ENCODE results near the gene CRYGC.
A peak's percentile ranks its signal among the peaks of the same experiment; 100 is the strongest.
"Not testable (repeated sequence)": the region's sequence is repeated elsewhere in the genome, so short reads cannot be mapped to it uniquely, and the experiment has no call there.

Gene CRYGC

DNA sequence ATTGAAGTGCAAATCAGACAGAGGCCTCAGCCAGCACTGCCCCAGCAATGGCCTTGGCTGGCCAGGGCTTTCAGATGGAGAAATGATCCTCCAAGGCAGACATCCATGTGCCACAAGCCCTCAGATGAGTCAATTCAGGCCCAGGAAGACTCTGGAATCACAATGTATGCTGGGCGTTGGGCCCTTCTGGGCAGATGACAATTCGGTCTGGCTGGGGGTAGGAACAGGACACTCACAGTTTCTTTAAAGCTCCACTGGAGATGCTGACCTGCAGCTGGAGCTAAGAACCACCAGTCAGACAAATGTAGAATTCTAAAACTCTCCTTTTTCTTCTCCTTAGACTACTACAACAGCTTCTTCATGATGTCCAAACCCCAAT, 7.1 kb upstream of the CRYGC start:
- DNase-seq (ENCODE audit: low read depth in 2 of 2), result no peak

DNA sequence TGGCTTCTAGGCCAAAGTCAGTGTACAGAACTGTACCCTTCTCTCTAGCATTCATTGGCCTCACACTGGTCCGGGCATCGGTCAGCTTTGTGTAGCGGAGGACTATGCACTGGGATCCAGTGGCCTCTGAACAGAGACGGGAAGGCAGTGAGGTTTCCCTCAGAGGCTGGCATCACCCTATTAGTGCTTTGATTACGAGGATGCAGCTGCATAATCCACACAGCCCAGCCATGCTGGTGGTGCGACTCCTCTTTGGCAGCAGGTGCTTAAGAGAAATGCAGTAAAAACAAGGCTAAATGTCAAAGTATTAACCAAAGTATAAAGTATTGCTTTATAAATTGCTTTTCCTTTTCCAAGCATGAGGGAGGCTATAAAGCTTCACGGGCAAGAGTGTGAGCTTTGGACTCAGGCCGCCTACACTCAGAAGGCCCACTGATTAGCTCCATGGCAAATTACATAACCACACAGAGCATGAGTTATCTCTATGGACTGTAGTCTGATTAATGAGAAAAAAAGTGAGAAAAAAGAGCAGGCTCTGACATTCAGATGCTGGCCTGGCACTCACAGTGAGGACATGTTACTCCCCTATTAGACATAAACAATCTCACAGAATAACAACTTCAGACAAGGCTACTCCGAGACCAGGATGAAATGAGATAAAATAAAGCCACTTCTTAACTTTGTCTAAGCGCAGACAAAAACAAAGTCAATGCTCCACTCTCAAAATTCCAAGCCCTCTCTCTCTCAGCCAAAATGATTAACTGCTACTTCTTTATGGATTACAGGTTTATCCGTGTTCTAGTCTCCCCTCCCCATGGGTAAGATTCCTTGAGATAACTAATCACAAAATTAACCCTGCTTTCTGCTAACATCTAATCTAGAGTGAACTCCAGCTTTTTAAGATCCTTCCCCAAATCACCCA, 6.4 kb upstream of the CRYGC start:
- DNase-seq (ENCODE audit: low read depth in 2 of 2), result no peak

DNA sequence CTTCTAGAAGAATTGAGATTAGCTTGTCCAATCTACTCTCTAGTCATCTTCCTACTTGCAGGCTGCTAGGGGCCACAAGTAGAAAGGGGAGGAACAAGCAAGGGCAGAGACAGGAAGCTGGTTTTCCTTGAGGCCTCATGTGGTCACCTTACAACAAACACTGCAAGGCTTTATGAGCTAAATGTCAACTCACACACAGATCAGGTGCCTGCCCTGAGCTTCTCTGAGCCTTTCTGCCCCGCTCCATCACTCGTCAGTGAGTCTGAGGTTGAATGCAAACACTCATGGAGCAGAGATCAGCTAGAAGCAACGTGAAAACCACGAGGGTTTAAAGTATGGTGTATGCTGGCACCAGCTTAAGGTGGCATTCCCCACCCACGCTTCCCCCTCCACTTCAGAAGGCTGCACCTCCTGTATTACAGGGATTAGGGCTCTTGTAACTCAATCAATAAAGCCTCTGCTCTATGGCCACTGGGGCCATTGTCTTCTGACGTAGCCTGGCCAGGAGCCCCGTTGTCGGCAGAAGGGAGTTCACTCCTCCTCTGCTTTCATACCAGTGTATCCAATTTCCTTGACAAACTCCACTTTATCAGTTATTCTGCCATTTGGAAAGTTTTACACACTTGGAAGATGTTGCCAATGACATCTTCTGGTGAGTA, 5.4 kb upstream of the CRYGC start:
- no peak for DNase-seq (ENCODE audit: low read depth in 2 of 2)

DNA sequence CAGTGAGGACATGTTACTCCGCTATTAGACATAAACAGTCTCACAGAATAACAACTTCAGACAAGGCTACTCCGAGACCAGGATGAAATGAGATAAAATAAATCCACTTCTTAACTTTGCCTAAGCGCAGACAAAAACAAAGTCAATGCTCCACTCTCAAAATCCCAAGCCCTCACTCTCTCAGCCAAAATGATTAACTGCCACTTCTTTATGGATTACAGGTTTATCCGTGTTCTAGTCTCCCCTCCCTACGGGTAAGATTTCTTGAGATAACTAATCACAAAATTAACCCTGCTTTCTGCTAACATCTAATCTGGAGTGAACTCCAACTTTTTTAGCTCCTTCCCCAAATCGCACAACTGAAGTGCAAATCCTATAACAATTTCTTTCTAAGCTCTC, 1.1 kb upstream of the CRYGC start:
- no peak for DNase-seq (ENCODE audit: low read depth in 2 of 2)

DNA sequence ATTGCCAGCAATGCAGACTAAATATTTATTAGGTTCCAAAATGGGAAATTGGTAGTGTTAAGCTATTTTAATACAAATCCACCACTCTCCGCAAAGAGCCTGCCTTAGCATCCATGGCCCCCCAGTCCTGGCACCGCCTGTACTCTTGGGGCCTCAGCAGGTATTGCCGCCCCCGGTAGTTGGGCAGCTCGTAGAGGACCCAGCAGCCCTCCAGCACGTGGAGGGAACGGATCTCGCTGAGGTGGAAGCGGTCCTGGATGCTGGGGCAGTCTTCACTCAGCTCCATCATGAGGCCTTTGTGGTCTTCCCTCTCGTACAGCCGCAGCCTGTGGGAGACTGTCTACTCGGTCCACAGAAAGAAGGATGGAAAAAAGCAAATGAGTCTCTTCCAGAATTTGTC, 1.5 kb downstream of the CRYGC start:
- no peak for DNase-seq (ENCODE audit: low read depth in 2 of 2)

DNA sequence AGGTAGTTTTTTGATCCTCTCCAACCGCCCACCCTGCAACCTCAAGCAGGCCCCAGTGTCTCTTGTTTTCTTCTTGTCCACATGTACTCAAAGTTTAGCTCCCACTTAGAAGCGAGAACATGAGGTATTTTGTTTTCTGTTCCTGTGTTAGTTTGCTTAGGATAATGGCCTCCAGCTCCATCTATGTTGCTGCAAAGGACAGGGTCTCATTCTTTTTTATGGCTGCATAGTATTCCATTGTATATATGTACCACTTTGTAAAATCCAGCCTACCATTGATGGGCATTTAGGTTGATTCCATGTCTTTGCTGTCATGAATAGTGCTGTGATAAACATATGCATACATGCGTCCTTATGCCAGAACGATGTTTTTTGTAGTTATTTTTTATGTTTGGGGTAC, 2.5 kb downstream of the CRYGC start:
- no peak for DNase-seq (ENCODE audit: low read depth in 2 of 2)

DNA sequence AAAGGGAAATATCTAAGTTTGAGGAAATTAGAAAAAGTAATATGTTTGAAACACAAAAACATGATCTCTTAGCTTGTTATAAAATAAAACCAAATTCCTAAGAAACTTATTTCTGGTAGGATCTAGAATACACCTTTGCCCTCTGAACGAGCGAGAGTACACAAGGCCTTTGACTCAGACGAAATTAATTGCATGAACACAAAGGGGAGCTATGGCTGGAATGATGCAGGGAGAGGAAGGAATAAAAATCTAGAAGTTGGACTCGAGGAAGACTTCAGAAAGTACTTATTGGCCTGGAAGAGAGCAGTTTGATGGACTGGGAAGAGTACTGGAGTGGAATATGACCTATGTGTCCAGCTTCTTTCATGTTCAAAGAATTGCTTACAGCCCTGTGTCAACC, 4.4 kb downstream of the CRYGC start:
- DNase-seq (ENCODE audit: low read depth in 2 of 2), result no peak

DNA sequence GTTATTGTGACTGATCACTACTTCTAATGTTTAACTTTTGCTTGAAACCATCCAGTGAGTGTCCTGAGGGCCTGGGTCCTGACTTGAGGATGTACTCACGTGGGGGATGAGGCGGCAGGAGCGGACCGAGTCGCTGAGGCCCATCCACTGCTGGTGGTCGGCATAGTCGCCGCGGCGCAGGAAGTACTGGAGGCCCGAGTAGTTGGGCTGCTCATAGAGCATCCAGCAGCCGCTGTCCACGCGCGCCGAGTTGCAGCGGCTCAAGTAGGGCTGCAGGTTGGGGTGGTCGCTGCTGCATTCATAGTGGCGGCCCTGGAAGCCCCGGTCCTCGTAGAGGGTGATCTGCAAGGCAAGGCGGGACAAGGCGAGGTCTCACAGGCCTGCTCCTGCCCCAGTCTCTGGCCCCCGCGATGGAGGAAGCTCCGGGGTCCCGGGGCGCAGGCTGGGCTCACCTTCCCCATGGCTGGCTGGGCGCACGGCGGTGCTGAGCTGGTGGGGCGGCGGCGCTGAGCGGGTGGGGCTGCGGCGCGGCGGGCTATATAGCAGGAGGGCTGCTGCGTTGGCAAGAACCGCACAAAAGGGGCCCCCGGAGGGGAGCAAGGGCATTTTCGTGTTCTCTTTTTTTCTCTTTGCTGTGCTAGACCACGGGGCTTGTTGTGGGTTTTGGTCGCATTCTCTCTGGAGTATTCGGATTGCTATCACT, 5.5 kb downstream of the CRYGC start, which contains the start of gene CRYGD:
Gene CRYGD (minus strand): TSS at position 512 of the 703 bp plus-strand sequence. CDS start 51 bp downstream, at position 461.
- DNase-seq (ENCODE audit: low read depth in 2 of 2), result not testable (repeated sequence)

DNA sequence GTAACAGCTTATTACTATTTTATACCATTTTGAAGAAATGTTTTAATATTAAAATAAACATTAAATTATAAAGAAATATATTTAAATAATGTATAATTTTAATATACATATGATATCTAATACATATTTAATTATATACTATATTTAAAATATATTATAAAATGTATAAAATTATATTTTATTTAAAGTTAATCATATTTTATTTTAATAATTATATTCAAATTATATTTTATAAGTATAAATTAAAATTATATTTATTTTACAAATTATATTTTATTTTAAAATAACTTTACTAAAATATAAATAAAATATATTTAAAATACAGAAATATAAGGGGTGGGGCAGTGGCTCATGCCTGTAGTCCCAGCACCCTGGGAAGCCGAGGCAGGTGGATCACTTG, 7.4 kb downstream of the CRYGC start:
- DNase-seq (ENCODE audit: low read depth in 2 of 2), result no peak

DNA sequence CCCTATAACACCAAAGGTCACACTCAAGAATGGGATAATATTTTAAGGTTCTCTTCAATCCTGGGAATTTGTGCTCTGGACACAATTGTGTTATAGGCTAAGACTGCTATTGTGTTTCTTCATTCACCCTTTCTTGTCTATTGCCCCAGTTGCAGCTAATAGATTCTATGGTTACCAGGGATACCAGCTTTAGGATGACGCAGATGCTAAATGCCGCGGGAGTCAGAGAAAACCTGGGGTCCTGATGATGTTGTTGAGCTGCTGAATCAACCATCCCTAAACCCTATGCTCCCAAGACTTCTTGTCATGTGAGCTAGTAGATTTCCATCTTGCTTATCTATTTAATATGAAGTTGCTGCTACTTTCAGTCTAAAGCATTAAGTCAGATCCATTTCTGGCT, 10.7 kb downstream of the CRYGC start:
- no peak for DNase-seq (ENCODE audit: low read depth in 2 of 2)

DNA sequence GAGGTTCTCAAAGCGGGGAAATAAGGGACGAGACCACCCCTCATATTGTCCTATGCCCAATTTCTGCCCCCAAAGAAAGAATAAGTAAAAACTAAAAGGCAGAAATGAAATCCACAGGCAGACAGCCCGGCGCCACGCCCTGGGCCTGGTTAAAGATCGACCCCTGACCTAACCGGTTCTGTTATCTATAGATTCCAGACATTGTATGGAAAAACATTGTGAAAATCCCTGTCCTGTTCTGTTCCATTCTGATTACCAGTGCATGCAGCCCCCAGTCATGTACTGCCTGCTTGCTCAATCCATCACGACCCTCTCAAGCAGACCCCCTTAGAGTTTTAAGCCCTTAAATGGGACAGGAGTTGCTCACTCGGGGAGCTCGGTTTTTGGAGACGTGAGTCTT, 12.2 kb downstream of the CRYGC start:
- not testable (repeated sequence) for DNase-seq (ENCODE audit: low read depth in 2 of 2)

DNA sequence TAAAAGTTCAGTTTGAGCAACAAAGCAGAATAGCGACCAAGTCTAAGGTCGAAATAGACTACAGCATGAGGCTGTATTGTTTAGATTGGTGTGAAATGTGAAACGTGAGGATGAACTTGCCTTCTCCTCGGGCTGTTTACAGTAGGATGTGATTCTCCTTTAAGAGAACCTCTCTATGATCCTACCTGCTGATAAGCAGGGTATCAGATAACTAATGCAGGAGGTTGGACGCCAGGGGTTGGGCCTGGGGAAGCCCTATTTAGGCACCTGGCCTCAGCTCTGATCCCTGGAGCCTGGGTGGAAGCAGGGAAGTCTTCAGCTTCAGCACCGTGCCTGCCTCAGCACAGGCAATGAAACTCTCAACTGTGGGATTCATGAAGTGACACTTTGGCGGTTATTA, 16.7 kb downstream of the CRYGC start:
- DNase-seq (ENCODE audit: low read depth in 2 of 2), result no peak

DNA sequence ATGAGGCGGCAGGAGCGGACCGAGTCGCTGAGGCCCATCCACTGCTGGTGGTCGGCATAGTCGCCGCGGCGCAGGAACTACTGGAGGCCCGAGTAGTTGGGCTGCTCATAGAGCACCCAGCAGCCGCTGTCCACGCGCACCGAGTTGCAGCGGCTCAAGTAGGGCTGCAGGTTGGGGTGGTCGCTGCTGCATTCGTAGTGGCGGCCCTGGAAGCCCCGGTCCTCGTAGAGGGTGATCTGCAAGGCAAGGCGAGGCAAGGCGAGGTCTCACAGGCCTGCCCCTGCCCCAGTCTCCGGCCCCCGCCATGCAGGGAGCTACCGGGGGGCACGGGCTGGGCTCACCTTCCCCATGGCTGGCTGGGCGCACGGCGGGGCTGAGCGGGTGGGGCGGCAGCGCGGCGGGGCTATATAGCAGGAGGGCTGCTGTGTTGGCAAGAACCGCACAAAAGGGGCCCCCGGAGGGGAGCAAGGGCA, 17.3 kb downstream of the CRYGC start:
- DNase-seq (ENCODE audit: low read depth in 2 of 2), result not testable (repeated sequence)

DNA sequence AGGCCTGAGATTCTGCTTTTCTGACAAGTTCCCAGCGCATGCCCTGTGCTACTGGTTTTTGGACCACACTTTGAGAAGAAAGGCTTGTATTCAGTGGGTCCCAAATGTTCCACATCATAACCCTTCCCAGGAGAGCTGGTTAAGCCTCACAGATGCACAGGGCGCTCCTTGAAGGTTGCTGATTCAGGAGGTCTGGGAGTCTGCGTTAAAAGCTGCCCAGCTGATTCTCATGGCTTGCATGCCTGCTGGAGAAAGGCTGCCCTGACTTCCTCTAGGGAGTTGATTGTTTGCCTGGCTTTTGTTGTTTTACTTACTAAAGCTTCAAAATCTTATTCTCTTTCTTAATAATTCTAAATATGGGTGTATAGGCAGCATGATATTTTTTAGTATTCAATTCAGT, 26.0 kb downstream of the CRYGC start:
- no peak for DNase-seq (ENCODE audit: low read depth in 2 of 2)

DNA sequence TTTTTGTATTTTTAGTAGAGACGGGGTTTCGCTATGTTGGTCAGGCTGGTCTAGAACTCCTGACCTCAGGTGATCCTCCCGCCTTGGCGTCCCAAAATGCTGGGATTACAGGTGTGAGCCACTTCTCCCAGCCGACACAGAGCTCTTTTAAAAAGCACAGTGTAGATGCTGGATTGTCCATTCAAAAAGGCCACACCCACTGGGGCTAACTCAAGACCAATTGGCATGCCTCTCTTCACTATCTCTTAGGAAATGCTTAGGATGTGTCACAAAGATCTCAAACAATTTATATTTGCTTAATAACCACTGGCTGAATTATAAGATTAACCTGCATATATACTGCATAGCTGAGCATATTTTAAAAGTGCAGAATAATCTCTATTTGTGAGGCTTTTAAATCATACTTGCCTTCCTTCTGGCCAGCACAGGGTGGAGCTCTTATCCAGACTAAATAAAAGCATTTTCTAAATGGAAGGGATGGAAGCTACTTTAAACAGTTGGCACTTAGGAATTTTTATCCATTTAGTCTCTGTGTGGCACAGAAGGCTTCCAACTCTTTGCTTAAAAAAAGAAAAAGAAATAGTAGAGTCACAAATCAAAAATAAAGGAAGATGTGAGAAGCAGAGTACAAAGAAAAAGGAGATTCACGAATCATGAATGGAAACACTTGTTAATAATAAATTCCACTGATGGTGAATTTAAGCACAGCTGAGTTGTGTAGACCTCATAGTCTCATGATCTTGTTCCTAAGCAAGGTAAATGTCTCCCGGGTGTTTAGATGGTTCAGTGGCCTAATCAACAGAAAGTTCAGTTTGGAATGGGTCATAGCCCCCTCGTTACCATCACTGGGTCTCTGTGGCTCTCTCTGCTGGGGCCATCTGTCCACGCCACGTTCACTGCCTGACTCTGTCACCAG, 27.7 kb downstream of the CRYGC start:
- no peak for DNase-seq (ENCODE audit: low read depth in 2 of 2)

DNA sequence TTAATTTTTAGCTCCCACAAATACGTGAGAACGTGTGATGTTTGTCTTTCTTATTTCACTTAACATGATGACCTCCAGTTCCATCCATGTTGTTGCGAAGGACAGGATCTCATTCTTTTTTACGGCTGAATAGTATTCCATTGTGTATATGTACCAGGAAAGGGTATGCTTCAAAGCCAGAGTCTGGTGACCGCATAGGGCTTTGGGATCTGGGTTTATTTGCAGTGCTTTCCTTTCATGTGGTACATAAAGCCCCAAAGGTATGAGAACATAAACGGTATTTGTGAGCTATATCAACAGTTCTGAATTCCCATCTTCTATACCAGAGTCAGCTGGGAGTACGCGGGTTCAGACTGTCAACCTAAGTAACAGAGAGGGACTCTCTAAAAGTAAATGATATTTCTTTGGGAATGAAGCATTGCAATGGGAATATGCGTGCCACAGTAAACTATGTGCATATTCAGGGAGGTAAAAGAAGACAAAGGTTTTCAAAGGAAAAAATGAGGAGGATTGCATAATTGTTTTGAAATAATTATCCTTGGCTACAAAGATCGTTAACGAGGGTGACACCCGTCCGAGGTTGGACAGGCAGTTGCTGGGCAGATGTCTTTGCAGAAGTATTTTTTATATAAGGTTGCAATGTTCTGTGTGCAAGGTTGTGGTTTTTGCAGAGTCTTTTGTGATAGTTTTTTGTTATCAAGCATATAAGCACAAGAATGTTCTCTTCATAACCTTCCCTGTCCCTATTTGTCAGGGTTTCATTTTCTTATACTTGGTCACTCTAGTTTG, 29.8 kb downstream of the CRYGC start:
- DNase-seq (ENCODE audit: low read depth in 2 of 2), result no peak

DNA sequence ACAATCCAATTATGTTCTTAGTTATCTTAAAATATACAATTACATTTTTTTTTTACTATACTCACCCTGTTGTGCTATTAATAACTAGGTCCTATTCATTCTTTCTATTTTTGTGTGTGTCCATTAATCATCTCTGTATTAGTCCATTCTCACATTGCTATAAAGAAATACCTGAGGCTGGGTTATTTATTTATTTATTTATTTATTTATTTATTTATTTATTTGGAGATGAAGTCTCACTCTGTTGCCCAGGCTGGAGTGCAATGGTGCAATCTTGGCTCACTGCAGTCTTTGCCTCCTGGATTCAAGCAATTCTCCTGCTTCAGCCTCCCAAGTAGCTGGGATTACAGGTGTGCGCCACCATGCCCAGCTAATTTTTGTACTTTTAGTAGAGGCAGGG, 30.9 kb downstream of the CRYGC start:
- not testable (repeated sequence) for DNase-seq (ENCODE audit: low read depth in 2 of 2)

DNA sequence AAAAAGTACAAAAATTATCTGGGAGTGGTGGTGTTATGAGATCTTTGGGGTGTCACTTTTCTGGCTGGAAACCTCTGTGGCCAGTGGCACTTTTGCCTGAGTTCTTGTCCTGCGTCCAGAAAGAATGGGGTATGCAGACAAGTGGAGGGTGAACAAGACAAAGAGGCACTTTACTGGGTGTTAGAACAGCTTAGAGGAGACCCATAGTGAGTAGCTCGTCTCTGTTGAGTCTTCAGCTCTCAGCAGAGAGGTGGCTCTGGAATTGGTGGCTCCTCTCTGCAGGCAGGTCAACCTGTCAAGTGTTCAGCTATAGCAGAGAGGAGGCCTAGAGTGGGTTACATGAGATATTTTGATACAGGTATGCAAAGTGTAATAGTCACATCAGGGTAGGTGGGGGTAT, 31.4 kb downstream of the CRYGC start:
- no peak for DNase-seq (ENCODE audit: low read depth in 2 of 2)

DNA sequence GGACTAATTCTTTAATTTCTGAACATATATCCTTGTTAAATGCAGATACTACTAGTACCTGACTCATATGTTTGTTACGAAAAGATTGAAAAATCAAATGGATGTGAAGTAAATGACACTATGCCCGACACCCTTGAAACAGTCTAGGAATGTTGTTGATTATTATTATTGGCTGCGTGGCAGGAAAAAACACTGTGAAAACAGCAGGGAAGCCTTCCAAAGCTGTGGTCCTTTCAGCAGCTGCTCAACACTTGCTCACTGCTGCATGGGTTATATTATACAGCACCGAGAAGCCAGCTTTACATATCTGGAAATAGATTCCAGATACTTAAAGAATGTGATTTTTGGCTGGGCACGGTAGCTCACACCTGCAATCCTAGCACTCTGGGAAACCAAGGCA, 31.8 kb downstream of the CRYGC start:
- DNase-seq (ENCODE audit: low read depth in 2 of 2), result peak; percentile 4 to 12

DNA sequence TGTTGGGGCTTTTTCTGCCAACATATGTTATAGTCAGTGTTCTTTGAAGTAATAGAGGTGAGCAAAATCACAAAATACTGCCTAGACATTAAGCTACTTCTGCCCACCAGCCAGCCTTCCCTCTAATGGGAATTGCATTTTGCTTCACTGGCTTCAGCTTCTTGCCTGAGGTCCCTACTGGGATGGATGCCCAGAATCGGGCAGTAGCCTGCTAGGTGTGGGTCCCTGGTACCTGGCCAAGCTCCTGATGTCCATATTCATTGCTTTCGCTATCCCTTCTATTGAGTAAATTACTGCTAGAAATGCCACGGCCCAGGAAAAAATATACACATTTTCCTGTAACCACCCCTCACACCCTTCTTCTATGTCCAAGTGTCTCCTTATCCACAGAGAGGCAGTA, 32.3 kb downstream of the CRYGC start:
- no peak for DNase-seq (ENCODE audit: low read depth in 2 of 2)

DNA sequence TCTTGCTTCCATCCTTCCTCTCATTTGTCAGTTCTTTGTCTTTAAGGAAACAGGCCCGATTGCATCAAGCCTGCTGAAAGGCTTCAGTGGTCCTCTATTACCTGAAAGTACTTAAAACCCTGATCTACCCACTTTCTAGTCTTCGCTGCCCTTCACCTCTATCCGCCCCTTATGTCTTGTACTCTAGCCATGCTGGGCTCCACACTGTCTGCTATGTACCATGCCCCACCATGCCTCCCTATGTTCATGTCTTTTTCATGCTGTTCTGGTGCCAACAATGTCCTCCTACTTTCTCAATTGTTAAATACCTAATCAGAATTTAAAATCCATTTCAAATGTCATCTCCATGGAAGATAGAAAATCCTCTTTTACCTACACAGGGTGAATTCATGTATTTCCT, 33.5 kb downstream of the CRYGC start:
- no peak for DNase-seq (ENCODE audit: low read depth in 2 of 2)
